HEK293 (cell line): ENCODE data around the gene GSTP1.

Experiments
- CTCF ChIA-PET: fragments of 350-600 bp; formaldehyde crosslinking; extraction: SDS; loops from one replicate; lab custom pipeline; 2021; ENCODE audit warnings: antibody characterized with exemption; lab: Yijun Ruan, JAX
- POLR2A ChIA-PET: fragments of 300-600 bp; formaldehyde crosslinking; extraction: SDS; loops from one replicate; lab custom pipeline; 2020; ENCODE audit warnings: antibody characterized with exemption, inconsistent platforms; lab: Yijun Ruan, JAX
- H3K27ac ChIP-seq: fragments of 200-500 bp; sonication (Bioruptor generic); 2 replicates; pipeline ENCODE4 v1.5.1; 2014; ENCODE audit warnings: low read depth, low read length, control low read depth, inconsistent platforms; ENCODE audit errors: extremely low read depth
- H3K36me3 ChIP-seq, 2 experiments: fragments of 200-500 bp in 1 of 2; sonication (Bioruptor generic) in 1 of 2; 1 replicate in 1 of 2; 2 replicates in 1 of 2; pipeline ENCODE4 v1.5.1; 2014 to 2017; ENCODE audit warnings: inconsistent platforms in 2 of 2, low read length in 2 of 2; ENCODE audit not compliant: control insufficient read depth in 2 of 2, insufficient read depth in 1 of 2
- H3K4me1 ChIP-seq: fragments of 200-500 bp; sonication (Bioruptor generic); 2 replicates; pipeline ENCODE4 v1.5.1; 2014; ENCODE audit warnings: mild to moderate bottlenecking, low read length, inconsistent platforms; ENCODE audit not compliant: control insufficient read depth, insufficient read depth
- H3K4me3 ChIP-seq: 2 replicates; pipeline ENCODE4 v1.5.1; 2011; ENCODE audit warnings: low read depth, mild to moderate bottlenecking, control low read depth, low read length, moderate library complexity
- H3K9me3 ChIP-seq: fragments of 200-500 bp; sonication (Bioruptor generic); 2 replicates; pipeline ENCODE4 v1.5.1; 2014; ENCODE audit warnings: low read depth, low read length, inconsistent platforms; ENCODE audit not compliant: control insufficient read depth, insufficient read depth
- BCL11A ChIP-seq: fragments of 450-650 bp; formaldehyde crosslinking; IDR thresholded peaks from 2 replicates; pipeline ENCODE4 v1.5.1; 2016; ENCODE audit warnings: low read depth, missing biosample characterization, missing genetic modification characterization
- PRDM2 ChIP-seq: fragments of 450-650 bp; formaldehyde crosslinking; IDR thresholded peaks from 2 replicates; pipeline ENCODE4 v1.5.1; 2016; ENCODE audit warnings: missing biosample characterization, missing genetic modification characterization, borderline replicate concordance
- SP2 ChIP-seq: fragments of 450-650 bp; formaldehyde crosslinking; IDR thresholded peaks from 2 replicates; pipeline ENCODE4 v1.5.1; 2016; ENCODE audit warnings: missing biosample characterization, missing genetic modification characterization
- SP3 ChIP-seq: fragments of 450-650 bp; formaldehyde crosslinking; IDR thresholded peaks from 2 replicates; pipeline ENCODE4 v1.5.1; 2016; ENCODE audit warnings: missing biosample characterization, missing genetic modification characterization
- SP7 ChIP-seq: fragments of 450-650 bp; formaldehyde crosslinking; IDR thresholded peaks from 2 replicates; pipeline ENCODE4 v1.5.1; 2016; ENCODE audit warnings: missing biosample characterization, missing genetic modification characterization
- ZBTB21 ChIP-seq: fragments of 450-650 bp; formaldehyde crosslinking; IDR thresholded peaks from 2 replicates; pipeline ENCODE4 v1.5.1; 2017; ENCODE audit warnings: missing biosample characterization, missing genetic modification characterization
- ZFP3 ChIP-seq: fragments of 450-650 bp; formaldehyde crosslinking; IDR thresholded peaks from 2 replicates; pipeline ENCODE4 v1.5.1; 2016; ENCODE audit warnings: low read depth, missing biosample characterization, missing genetic modification characterization
- ZNF146 ChIP-seq: fragments of 450-650 bp; formaldehyde crosslinking; IDR thresholded peaks from 2 replicates; pipeline ENCODE4 v1.5.1; 2016; ENCODE audit warnings: missing biosample characterization, missing genetic modification characterization
- ZNF169 ChIP-seq: fragments of 450-650 bp; formaldehyde crosslinking; IDR thresholded peaks from 2 replicates; pipeline ENCODE4 v1.5.1; 2016; ENCODE audit warnings: missing biosample characterization, missing genetic modification characterization
- ZNF202 ChIP-seq: fragments of 450-650 bp; formaldehyde crosslinking; IDR thresholded peaks from 2 replicates; pipeline ENCODE4 v1.5.1; 2016; ENCODE audit warnings: missing biosample characterization, missing genetic modification characterization, borderline replicate concordance
- ZNF211 ChIP-seq: fragments of 450-650 bp; formaldehyde crosslinking; IDR thresholded peaks from 2 replicates; pipeline ENCODE4 v1.5.1; 2016; ENCODE audit warnings: low read depth, missing biosample characterization, missing genetic modification characterization
- ZNF394 ChIP-seq: fragments of 450-650 bp; formaldehyde crosslinking; IDR thresholded peaks from 2 replicates; pipeline ENCODE4 v1.5.1; 2016; ENCODE audit warnings: missing biosample characterization, missing genetic modification characterization, mild to moderate bottlenecking, moderate library complexity, borderline replicate concordance
- ZNF423 ChIP-seq: fragments of 450-650 bp; formaldehyde crosslinking; IDR thresholded peaks from 2 replicates; pipeline ENCODE4 v1.5.1; 2016; ENCODE audit warnings: missing biosample characterization, missing genetic modification characterization
- ZNF426 ChIP-seq: fragments of 450-650 bp; formaldehyde crosslinking; IDR thresholded peaks from 2 replicates; pipeline ENCODE4 v1.5.1; 2017; ENCODE audit warnings: missing biosample characterization, missing genetic modification characterization, mild to moderate bottlenecking, inconsistent platforms, moderate library complexity
- ZNF529 ChIP-seq: fragments of 450-650 bp; formaldehyde crosslinking; IDR thresholded peaks from 2 replicates; pipeline ENCODE4 v1.5.1; 2017; ENCODE audit warnings: missing genetic modification characterization, missing biosample characterization; ENCODE audit not compliant: insufficient replicate concordance
- ZNF580 ChIP-seq: fragments of 450-650 bp; formaldehyde crosslinking; IDR thresholded peaks from 2 replicates; pipeline ENCODE4 v1.5.1; 2016; ENCODE audit warnings: missing biosample characterization, missing genetic modification characterization
- ZNF610 ChIP-seq: fragments of 450-650 bp; formaldehyde crosslinking; IDR thresholded peaks from 2 replicates; pipeline ENCODE4 v1.5.1; 2016; ENCODE audit warnings: missing biosample characterization, missing genetic modification characterization, borderline replicate concordance
- ZNF621 ChIP-seq: fragments of 450-650 bp; formaldehyde crosslinking; IDR thresholded peaks from 2 replicates; pipeline ENCODE4 v1.5.1; 2017; ENCODE audit warnings: missing biosample characterization, missing genetic modification characterization
- ZNF645 ChIP-seq: fragments of 450-650 bp; formaldehyde crosslinking; IDR thresholded peaks from 2 replicates; pipeline ENCODE4; 2016; ENCODE audit warnings: missing biosample characterization, missing genetic modification characterization
- ZNF677 ChIP-seq: fragments of 450-650 bp; IDR thresholded peaks from 2 replicates; pipeline ENCODE4 v1.5.0; 2018; ENCODE audit warnings: missing biosample characterization, mild to moderate bottlenecking, missing genetic modification characterization, moderate library complexity
- ZNF701 ChIP-seq: fragments of 450-650 bp; formaldehyde crosslinking; IDR thresholded peaks from 2 replicates; pipeline ENCODE4 v1.5.1; 2016; ENCODE audit warnings: missing biosample characterization, missing genetic modification characterization
- ZNF843 ChIP-seq: fragments of 450-650 bp; formaldehyde crosslinking; IDR thresholded peaks from 2 replicates; pipeline ENCODE4 v1.5.1; 2016; ENCODE audit warnings: missing biosample characterization, missing genetic modification characterization

The GSTP1 gene

GRCh38 chr11:67577951-67578350 is 5.7 kb upstream of the GSTP1 start:
- Histone ChIP-seq H3K4me1 (no peaks in the 10 kb centered on the region), H3K4me3 (no peak overlapping the region), H3K36me3 (no peaks in the 10 kb centered on the region), H3K9me3 (no peaks in the 10 kb centered on the region), H3K27ac (no peak overlapping the region)
- POLR2A ChIA-PET, result no interaction called here
- CTCF ChIA-PET, result interaction anchor here (0.7 to 1.1 kb wide), 5 partner anchors 15 to 918 kb away, joined by 3 to 5 read pairs (median 3); no protein-coding TSS in a partner anchor
- no peak for TF ChIP-seq SP3 (tag by site-specific recombination)

GRCh38 chr11:67581469-67581868 is 2.1 kb upstream of the GSTP1 start:
- no peak overlapping the region for H3K4me3 ChIP-seq
- no peaks in the 10 kb centered on the region for H3K9me3 ChIP-seq
- ChIA-PET CTCF (interaction anchor here (1.0 to 2.6 kb wide), 2 partner anchors 9 to 230 kb away, joined by 3 to 23 read pairs; no protein-coding TSS in a partner anchor), POLR2A (interaction anchor here (1.5 kb wide), 1 partner anchor 33 kb away, joined by 5 read pairs; no protein-coding TSS in a partner anchor)
- peaks cover 0 to 20% of the 10 kb centered on the region in 2 experiments; a peak in 1 of 3 replicates for H3K36me3 ChIP-seq
- H3K4me1 ChIP-seq, result no peaks in the 10 kb centered on the region
- no peak overlapping the region for H3K27ac ChIP-seq
- TF ChIP-seq ZBTB21 (tag by site-specific recombination), result no peak
- TF ChIP-seq ZNF621, result no peak
- no peak for TF ChIP-seq ZFP3 (tag by site-specific recombination)
- no peak for TF ChIP-seq SP7
- no peak for TF ChIP-seq ZNF580 (tag by site-specific recombination)
- TF ChIP-seq ZNF529 (tag by site-specific recombination), result no peak
- TF ChIP-seq ZNF677 (tag by site-specific recombination), result no peak
- no peak for TF ChIP-seq ZNF394 (tag by site-specific recombination)
- no peak for TF ChIP-seq ZNF169 (tag by site-specific recombination)
- no peak for TF ChIP-seq BCL11A
- TF ChIP-seq ZNF645 (tag by site-specific recombination), result no peak
- TF ChIP-seq ZNF146 (tag by site-specific recombination), result no peak
- TF ChIP-seq ZNF211 (tag by site-specific recombination), result no peak
- TF ChIP-seq SP2 (tag by site-specific recombination), result no peak
- no peak for TF ChIP-seq ZNF610
- no peak for TF ChIP-seq ZNF843 (tag by site-specific recombination)

- Histone ChIP-seq H3K9me3 (no peaks in the 10 kb centered on the region), H3K27ac (no peak overlapping the region; the same call in 1 of the 2 replicates), H3K4me3 (no peak overlapping the region), H3K36me3 (peaks cover 0 to 26% of the 10 kb centered on the region in 2 experiments; a peak in 1 of 3 replicates), H3K4me1 (no peaks in the 10 kb centered on the region)
- POLR2A ChIA-PET, result interaction anchor here (1.2 to 1.5 kb wide), 2 partner anchors 13 to 32 kb away, joined by 4 to 5 read pairs; no protein-coding TSS in a partner anchor
- TF ChIP-seq ZNF423 (tag by site-specific recombination) (no peak), PRDM2 (tag by site-specific recombination) (no peak), ZNF426 (tag by site-specific recombination) (no peak), ZNF202 (no peak), ZNF701 (tag by site-specific recombination) (no peak)
- CTCF ChIA-PET, result interaction anchor here (0.6 to 3.1 kb wide), 5 partner anchors 9 to 230 kb away, joined by 3 to 23 read pairs (median 3); no protein-coding TSS in a partner anchor
Observed at GRCh38 chr11:67582011-67582410, 1.6 kb upstream of the GSTP1 start.
